ENCODE results near the gene TAF3.

The TAF3 gene

DNA sequence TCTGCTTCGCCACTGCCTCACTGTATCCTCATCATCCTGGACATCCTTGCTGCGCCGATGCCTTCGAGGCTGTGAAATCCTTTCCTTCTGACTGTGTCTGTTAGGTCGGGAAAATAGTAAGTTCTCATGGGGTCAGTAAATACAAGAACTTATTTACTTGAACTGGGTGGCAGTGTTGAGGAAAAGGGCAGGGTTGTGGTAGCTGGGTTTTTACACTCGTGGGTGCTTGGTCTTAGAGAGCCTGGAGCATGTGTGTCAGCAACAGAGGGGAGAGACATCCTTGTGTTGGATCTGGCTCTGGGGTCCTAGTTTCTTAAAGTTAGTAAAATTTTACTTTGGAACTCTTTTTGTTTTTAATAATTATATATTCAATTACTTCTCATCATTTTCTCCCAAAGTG, 123.3 kb downstream of the TAF3 start:
- no peak overlapping the region for H3K4me3 Mint-ChIP-seq
- ATAC-seq (replicated peaks) (no peak), DNase-seq (no peak)
- H3K4me1 Mint-ChIP-seq (ENCODE audit: low read depth in 2 of 2), result peaks cover 15 to 44% of the 10 kb centered on the region in 2 donors
- no peaks in the 10 kb centered on the region for H3K9me3 Mint-ChIP-seq
- H3K27ac Mint-ChIP-seq, result peak overlapping the region in 1 of 2 donors; percentile 5
- no peaks in the 10 kb centered on the region for H3K36me3 Mint-ChIP-seq (ENCODE audit: insufficient read depth)
- H3K27me3 Mint-ChIP-seq, result no peaks in the 10 kb centered on the region

GRCh38 chr10:7942316-7942715, 124.0 kb downstream of the TAF3 start:
- Mint-ChIP-seq H3K27me3 (no peaks in the 10 kb centered on the region), H3K27ac (no peak overlapping the region), H3K9me3 (no peaks in the 10 kb centered on the region), H3K4me1 (ENCODE audit: low read depth in 2 of 2) (peaks cover 19 to 48% of the 10 kb centered on the region in 2 donors), H3K4me3 (no peak overlapping the region), H3K36me3 (ENCODE audit: insufficient read depth) (no peaks in the 10 kb centered on the region)
- DNase-seq (no peak), ATAC-seq (replicated peaks) (no peak)

- H3K9me3 Mint-ChIP-seq, result no peaks in the 10 kb centered on the region
These were observed 124.6 kb downstream of the TAF3 start for GRCh38 chr10:7942859-7943258.

DNA sequence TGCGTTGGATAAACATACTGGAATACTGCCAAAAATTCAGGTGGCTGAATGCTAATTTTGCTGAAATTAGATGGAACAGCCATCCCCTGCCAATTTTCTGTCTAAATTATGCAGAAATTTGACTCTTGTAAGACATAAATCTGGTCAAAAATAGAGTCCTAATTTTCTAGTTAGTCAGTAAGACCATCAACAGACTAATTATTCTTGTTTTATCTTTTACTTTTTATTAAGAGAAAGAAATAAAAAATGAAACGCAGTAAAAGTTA, 125.8 kb downstream of the TAF3 start:
- Mint-ChIP-seq H3K36me3 (ENCODE audit: insufficient read depth) (peaks cover 2% of the 10 kb centered on the region), H3K4me3 (no peak overlapping the region), H3K4me1 (ENCODE audit: low read depth in 2 of 2) (peaks cover 21 to 60% of the 10 kb centered on the region in 2 donors), H3K9me3 (no peaks in the 10 kb centered on the region), H3K27me3 (no peaks in the 10 kb centered on the region), H3K27ac (no peak overlapping the region)
- no peak for DNase-seq
- no peak for ATAC-seq (replicated peaks)

More at GRCh38 chr10:7942859-7943258, 124.6 kb downstream of the TAF3 start:
- DNase-seq, result no peak
- no peaks in the 10 kb centered on the region for H3K36me3 Mint-ChIP-seq (ENCODE audit: insufficient read depth)
- H3K27me3 Mint-ChIP-seq, result no peaks in the 10 kb centered on the region
- no peak overlapping the region for H3K4me3 Mint-ChIP-seq
- ATAC-seq (replicated peaks), result no peak
- H3K27ac Mint-ChIP-seq, result peak overlapping the region in 1 of 2 donors; percentile 76
- H3K4me1 Mint-ChIP-seq (ENCODE audit: low read depth in 2 of 2), result peaks cover 21 to 53% of the 10 kb centered on the region in 2 donors

- H3K27me3 Mint-ChIP-seq, result no peaks in the 10 kb centered on the region
- H3K9me3 Mint-ChIP-seq, result no peaks in the 10 kb centered on the region
- no peak overlapping the region for H3K27ac Mint-ChIP-seq
- DNase-seq (no peak), ATAC-seq (replicated peaks) (no peak)
- H3K36me3 Mint-ChIP-seq (ENCODE audit: insufficient read depth), result peaks cover 2% of the 10 kb centered on the region
- no peak overlapping the region for H3K4me3 Mint-ChIP-seq
- H3K4me1 Mint-ChIP-seq (ENCODE audit: low read depth in 2 of 2), result peaks cover 23 to 62% of the 10 kb centered on the region in 2 donors
These were observed 126.2 kb downstream of the TAF3 start for GRCh38 chr10:7944537-7944936.

DNA sequence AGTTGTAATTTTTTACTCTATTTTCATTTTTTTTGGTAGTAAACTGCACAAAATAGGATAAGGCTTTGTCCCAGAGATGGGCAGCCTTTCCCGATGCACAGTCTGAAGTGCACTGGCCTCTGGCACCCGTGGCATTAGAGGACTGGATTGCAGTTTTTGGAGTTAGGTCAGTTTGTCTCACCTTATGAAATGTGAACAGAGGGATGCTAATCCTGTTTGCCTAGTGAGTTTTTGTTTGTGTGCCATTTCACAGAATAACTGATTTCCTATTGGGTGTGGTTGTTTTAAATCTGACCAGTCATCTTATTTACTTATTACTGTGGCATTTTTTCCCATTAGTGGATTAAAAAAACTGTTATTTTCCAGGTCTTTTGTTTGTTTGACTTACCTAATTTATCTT, 126.7 kb downstream of the TAF3 start:
- Mint-ChIP-seq H3K4me1 (ENCODE audit: low read depth in 2 of 2) (peaks cover 25 to 61% of the 10 kb centered on the region in 2 donors), H3K27me3 (no peaks in the 10 kb centered on the region), H3K9me3 (no peaks in the 10 kb centered on the region), H3K36me3 (ENCODE audit: insufficient read depth) (peaks cover 2% of the 10 kb centered on the region), H3K4me3 (no peak overlapping the region), H3K27ac (peak overlapping the region in 1 of 2 donors; percentile 17)
- DNase-seq (no peak), ATAC-seq (replicated peaks) (no peak)

GRCh38 chr10:7945469-7946187, 127.3 kb downstream of the TAF3 start:
- ATAC-seq (replicated peaks), result no peak
- H3K9me3 Mint-ChIP-seq, result no peaks in the 10 kb centered on the region
- no peak overlapping the region for H3K4me3 Mint-ChIP-seq
- DNase-seq, result no peak
- no peaks in the 10 kb centered on the region for H3K27me3 Mint-ChIP-seq
- H3K27ac Mint-ChIP-seq, result peak overlapping the region in 1 of 2 donors; percentile 32
- H3K36me3 Mint-ChIP-seq (ENCODE audit: insufficient read depth), result peaks cover 2% of the 10 kb centered on the region
- peaks cover 27 to 67% of the 10 kb centered on the region in 2 donors for H3K4me1 Mint-ChIP-seq (ENCODE audit: low read depth in 2 of 2)

- no peak for DNase-seq
These were observed 130.2 kb downstream of the TAF3 start for GRCh38 chr10:7948371-7949000.

GRCh38 chr10:7950981-7951847, 132.9 kb downstream of the TAF3 start:
- no peak overlapping the region for H3K27ac Mint-ChIP-seq
- no peak for ATAC-seq (replicated peaks)
- no peak for DNase-seq
- no peaks in the 10 kb centered on the region for H3K27me3 Mint-ChIP-seq
- H3K4me1 Mint-ChIP-seq (ENCODE audit: low read depth in 2 of 2), result peaks cover 26 to 38% of the 10 kb centered on the region in 2 donors
- no peak overlapping the region for H3K4me3 Mint-ChIP-seq
- no peaks in the 10 kb centered on the region for H3K9me3 Mint-ChIP-seq
- H3K36me3 Mint-ChIP-seq (ENCODE audit: insufficient read depth), result peaks cover 2% of the 10 kb centered on the region

More at GRCh38 chr10:7948371-7949000, 130.2 kb downstream of the TAF3 start:
- ATAC-seq (replicated peaks), result no peak
- H3K27me3 Mint-ChIP-seq, result no peaks in the 10 kb centered on the region
- no peak overlapping the region for H3K27ac Mint-ChIP-seq
- H3K4me1 Mint-ChIP-seq (ENCODE audit: low read depth in 2 of 2), result peaks cover 29 to 53% of the 10 kb centered on the region in 2 donors
- H3K4me3 Mint-ChIP-seq, result no peak overlapping the region
- H3K36me3 Mint-ChIP-seq (ENCODE audit: insufficient read depth), result peaks cover 2% of the 10 kb centered on the region
- no peaks in the 10 kb centered on the region for H3K9me3 Mint-ChIP-seq

DNA sequence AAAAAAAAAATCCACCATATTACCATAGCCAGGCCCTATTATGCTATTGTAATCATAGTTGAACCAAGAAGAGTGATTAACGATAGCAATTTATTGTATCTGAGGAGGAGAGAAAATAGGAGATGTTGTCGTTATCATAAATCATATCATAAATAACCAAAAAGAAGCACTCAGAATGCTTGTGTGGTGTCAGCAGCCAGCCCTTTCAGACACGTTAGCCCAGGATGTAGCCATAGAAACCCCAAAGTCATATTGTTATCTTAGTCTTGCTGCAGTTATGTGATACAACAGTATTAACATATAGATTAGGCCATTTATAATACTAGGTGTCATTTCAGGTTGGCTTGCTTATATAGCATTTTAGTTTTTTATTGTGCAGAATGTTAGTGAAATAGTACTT, 134.0 kb downstream of the TAF3 start:
- Mint-ChIP-seq H3K27ac (no peak overlapping the region), H3K9me3 (no peaks in the 10 kb centered on the region), H3K4me3 (no peak overlapping the region), H3K36me3 (ENCODE audit: insufficient read depth) (peaks cover 2% of the 10 kb centered on the region), H3K27me3 (no peaks in the 10 kb centered on the region), H3K4me1 (ENCODE audit: low read depth in 2 of 2) (peaks cover 22 to 36% of the 10 kb centered on the region in 2 donors)
- DNase-seq (no peak), ATAC-seq (replicated peaks) (no peak)

DNA sequence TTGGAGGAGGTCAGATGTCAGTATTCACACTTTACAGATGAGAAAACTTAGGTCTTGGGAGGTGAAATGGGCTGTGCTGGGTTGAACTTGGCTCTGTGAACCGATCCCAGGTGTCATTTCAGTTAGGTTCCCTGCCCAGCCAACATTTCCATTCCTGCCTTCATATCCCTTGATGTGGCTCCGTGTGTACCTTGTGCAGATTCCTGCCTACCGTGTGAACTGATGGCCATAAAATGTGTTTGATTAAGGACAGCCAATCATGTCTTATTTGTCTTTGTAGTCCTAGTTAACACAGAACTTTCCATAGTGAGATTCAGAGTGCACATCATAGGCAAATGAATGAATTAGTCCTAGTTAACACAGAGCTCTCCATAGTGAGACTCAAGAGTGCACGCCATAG, 135.1 kb downstream of the TAF3 start:
- ATAC-seq (replicated peaks) (no peak), DNase-seq (no peak)
- H3K27ac Mint-ChIP-seq, result no peak overlapping the region
- no peaks in the 10 kb centered on the region for H3K9me3 Mint-ChIP-seq
- H3K4me3 Mint-ChIP-seq, result no peak overlapping the region
- H3K4me1 Mint-ChIP-seq (ENCODE audit: low read depth in 2 of 2), result peaks cover 20 to 27% of the 10 kb centered on the region in 2 donors
- H3K27me3 Mint-ChIP-seq, result no peaks in the 10 kb centered on the region
- H3K36me3 Mint-ChIP-seq (ENCODE audit: insufficient read depth), result peaks cover under 1% of the 10 kb centered on the region

DNA sequence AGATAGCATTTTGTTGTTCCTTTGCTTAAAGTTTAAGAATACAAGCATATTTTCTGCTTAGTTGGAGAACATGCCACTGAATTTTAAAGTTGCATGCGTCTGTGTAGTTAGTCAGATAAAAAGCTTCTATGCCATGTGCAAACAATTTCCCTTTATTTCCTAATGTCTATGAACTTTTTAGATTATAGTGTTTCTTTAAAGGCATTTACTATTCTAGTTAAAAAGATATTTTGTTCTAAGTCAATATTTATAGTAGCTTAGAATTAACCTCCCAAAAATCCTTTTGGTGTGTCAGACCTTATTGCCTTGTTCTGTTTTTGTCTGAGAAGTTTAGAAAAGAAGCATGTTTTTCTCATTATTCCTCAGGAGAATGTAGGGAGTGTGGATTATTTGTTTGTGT, 137.1 kb downstream of the TAF3 start:
- Mint-ChIP-seq H3K27me3 (no peaks in the 10 kb centered on the region), H3K4me1 (ENCODE audit: low read depth in 2 of 2) (peaks cover 13 to 16% of the 10 kb centered on the region in 2 donors), H3K4me3 (no peak overlapping the region), H3K9me3 (no peaks in the 10 kb centered on the region), H3K36me3 (ENCODE audit: insufficient read depth) (no peaks in the 10 kb centered on the region), H3K27ac (no peak overlapping the region)
- DNase-seq, result no peak
- no peak for ATAC-seq (replicated peaks)

- Mint-ChIP-seq H3K4me1 (ENCODE audit: low read depth in 2 of 2) (peaks cover 9 to 12% of the 10 kb centered on the region in 2 donors), H3K27me3 (no peaks in the 10 kb centered on the region), H3K27ac (peak overlapping the region in 1 of 2 donors; percentile 52), H3K36me3 (ENCODE audit: insufficient read depth) (no peaks in the 10 kb centered on the region), H3K4me3 (no peak overlapping the region), H3K9me3 (no peaks in the 10 kb centered on the region)
- no peak for DNase-seq
- ATAC-seq (replicated peaks), result no peak
These were observed 138.2 kb downstream of the TAF3 start for GRCh38 chr10:7956508-7956907.

Measured in effector memory CD8-positive, alpha-beta T cell (primary cell).